Dedifferentiated amniotic fluid mesenchymal stem cell (primary cell): Measurements from ENCODE around the gene SH3BP2.
A peak's percentile ranks its signal among the peaks of the same experiment; 100 is the strongest.

Experiments used
- DNase-seq: peaks from one replicate; pipeline ENCODE4 v3.0.0-alpha.2; 2016; ENCODE audit errors: extremely low spot score

The SH3BP2 gene

GRCh38 chr4:2832981-2833670 lies 40.2 kb downstream of the SH3BP2 start:
- no peak for DNase-seq

- no peak for DNase-seq
Observed at GRCh38 chr4:2833671-2834000, 40.8 kb downstream of the SH3BP2 start.

- no peak for DNase-seq
Observed at GRCh38 chr4:2834001-2834921, 41.4 kb downstream of the SH3BP2 start.

DNA sequence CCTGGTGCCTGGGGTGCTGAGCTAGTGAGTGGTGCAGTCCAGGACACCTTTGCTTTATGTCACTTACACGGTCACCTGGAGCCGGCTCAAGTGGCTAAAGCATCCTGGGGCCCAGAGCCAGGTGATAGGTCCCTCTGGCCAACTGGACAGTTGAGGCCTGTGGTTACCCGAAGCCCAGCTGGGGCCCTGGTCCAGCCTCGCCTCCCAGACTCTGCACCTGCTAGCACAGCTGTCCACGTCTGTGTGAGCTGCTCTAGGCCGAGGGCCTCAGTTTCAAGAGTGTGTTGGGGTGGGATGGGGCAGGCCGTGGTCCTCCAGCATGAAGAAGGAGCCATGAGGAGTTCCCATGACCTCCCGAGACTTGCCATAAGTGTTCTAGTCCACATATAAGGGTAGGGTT lies 43.1 kb downstream of the SH3BP2 start:
- DNase-seq: no peak

GRCh38 chr4:2836391-2836859 lies 43.5 kb downstream of the SH3BP2 start:
- no peak for DNase-seq

GRCh38 chr4:2837110-2837903 lies 44.4 kb downstream of the SH3BP2 start:
- no peak for DNase-seq

- no peak for DNase-seq
Observed at GRCh38 chr4:2837904-2838496, 45.1 kb downstream of the SH3BP2 start.

- no peak for DNase-seq
Observed at GRCh38 chr4:2839060-2839459, 46.2 kb downstream of the SH3BP2 start.

GRCh38 chr4:2842687-2843262 lies 49.9 kb downstream of the SH3BP2 start:
- DNase-seq: no peak

- DNase-seq: peak; percentile 83
Observed at GRCh38 chr4:2843263-2843940, 50.5 kb downstream of the SH3BP2 start, which contains the start of gene ADD1. Gene ADD1, plus strand, starts transcription at chr4:2843844. Its CDS starts 32,072 bp downstream, at chr4:2875916.

- no peak for DNase-seq
Observed at GRCh38 chr4:2843941-2844584, 51.2 kb downstream of the SH3BP2 start.

GRCh38 chr4:2846172-2846571 lies 53.3 kb downstream of the SH3BP2 start:
- no peak for DNase-seq

GRCh38 chr4:2847302-2847871 lies 54.5 kb downstream of the SH3BP2 start:
- no peak for DNase-seq

- no peak for DNase-seq
Observed at GRCh38 chr4:2848449-2848848, 55.6 kb downstream of the SH3BP2 start.

DNA sequence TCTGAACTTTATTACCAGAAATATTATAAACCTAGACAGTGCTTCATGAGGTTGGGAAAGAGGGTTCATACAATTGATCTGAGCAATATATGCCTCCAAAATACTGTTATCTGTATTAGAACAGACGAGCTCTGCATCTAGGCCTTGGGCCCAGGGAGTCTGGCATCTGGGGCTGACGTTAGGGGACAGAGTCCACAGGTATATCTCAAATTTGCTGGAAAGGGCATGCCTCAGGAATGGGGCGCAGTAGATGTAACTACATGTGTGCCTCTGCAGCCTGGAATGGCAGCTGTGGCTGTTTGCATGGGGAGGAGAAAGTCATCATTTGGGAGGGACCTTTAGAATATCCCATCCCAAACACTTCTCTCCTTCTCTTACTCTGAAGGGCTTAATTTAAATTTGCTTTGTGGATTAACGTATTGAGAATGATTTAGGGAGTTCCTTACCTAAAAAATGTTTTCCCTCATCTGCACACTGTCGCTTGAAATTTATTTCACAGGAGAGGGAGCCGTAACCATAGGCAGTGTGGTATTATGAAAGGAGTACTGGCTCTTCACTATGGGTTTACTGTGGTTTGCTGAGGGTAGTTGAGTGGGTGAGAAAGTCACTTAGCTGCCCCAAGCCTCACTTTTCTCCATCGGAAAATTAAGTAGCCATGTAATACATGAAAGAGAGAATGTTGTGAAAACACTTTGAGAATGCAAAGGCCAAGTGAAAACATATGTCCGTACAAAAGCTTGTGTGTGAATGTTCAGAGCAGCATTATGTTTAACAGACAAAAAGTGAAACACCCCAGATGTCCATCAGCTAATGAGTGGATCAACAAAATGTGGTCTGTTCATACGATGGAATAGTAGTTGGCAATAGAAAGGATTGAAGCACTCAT lies 56.6 kb downstream of the SH3BP2 start:
- peak; percentile 20 for DNase-seq

- no peak for DNase-seq
Observed at GRCh38 chr4:2850966-2851798, 58.3 kb downstream of the SH3BP2 start.

GRCh38 chr4:2852481-2852921 lies 59.6 kb downstream of the SH3BP2 start:
- no peak for DNase-seq

- no peak for DNase-seq
Observed at GRCh38 chr4:2855584-2855983, 62.7 kb downstream of the SH3BP2 start.
